IMR-90 (cell line): Measurements from ENCODE around the gene PRKN. TPM values are rescaled to one million over a fixed set of nuclear protein-coding genes. Genes with fewer than 3 reads are reported as not detected.

ENCODE experiments used
- ATAC-seq: fragments of 200-7000 bp; cut with Tn5 transposase; 2 replicates; pipeline ENCODE4 v1.9.1; 2020; ENCODE audit warnings: low read depth, mild to moderate bottlenecking, moderate library complexity
- BruUV-seq: library from RNA; stranded (reverse); fragments of 400-500 nt; replicated peaks from 2 replicates; lab custom pipeline; 2021; lab: Mats Ljungman, UMichigan
- CTCF ChIA-PET: fragments of 300-600 bp; formaldehyde crosslinking; extraction: SDS; loops from one replicate; lab custom pipeline; 2021; ENCODE audit warnings: antibody characterized with exemption; lab: Yijun Ruan, JAX
- POLR2A ChIA-PET: fragments of 300-600 bp; sonication (Branson Sonifier 250); formaldehyde crosslinking; loops from one replicate; lab custom pipeline; 2022; ENCODE audit warnings: antibody characterized with exemption; ENCODE audit not compliant: unreplicated experiment; lab: Charles Lee
- DNase-seq: peaks from one replicate; pipeline ENCODE4 v3.0.0; 2013
- H2AFZ ChIP-seq: replicated peaks from 2 replicates; pipeline ENCODE3; 2013; ENCODE audit warnings: low read length, mild to moderate bottlenecking; ENCODE audit not compliant: poor library complexity
- H2AK5ac ChIP-seq: 2 replicates; pipeline ENCODE4 v1.6.1; 2013; ENCODE audit warnings: low read depth, low read length, inconsistent platforms
- H2AK9ac ChIP-seq: replicated peaks from 2 replicates; pipeline ENCODE3; 2013; ENCODE audit warnings: mild to moderate bottlenecking, low read depth, low read length, moderate library complexity; ENCODE audit not compliant: poor library complexity
- H2BK120ac ChIP-seq: 2 replicates; pipeline ENCODE4 v1.6.1; 2013; ENCODE audit warnings: low read depth, low read length, inconsistent platforms
- H2BK15ac ChIP-seq: 3 replicates; pipeline ENCODE4 v1.6.1; 2013; ENCODE audit warnings: low read depth, low read length, inconsistent platforms
- H2BK20ac ChIP-seq: 2 replicates; pipeline ENCODE4 v1.6.1; 2013; ENCODE audit warnings: low read depth, mild to moderate bottlenecking, inconsistent platforms, low read length, moderate library complexity
- H2BK5ac ChIP-seq: 2 replicates; pipeline ENCODE4 v1.6.1; 2013; ENCODE audit warnings: mild to moderate bottlenecking, low read depth, low read length, inconsistent platforms; ENCODE audit not compliant: poor library complexity, severe bottlenecking
- H3K14ac ChIP-seq: replicated peaks from 2 replicates; pipeline ENCODE4 v1.6.1; 2013; ENCODE audit warnings: low read depth, low read length, inconsistent platforms
- H3K18ac ChIP-seq: 2 replicates; pipeline ENCODE4 v1.6.1; 2013; ENCODE audit warnings: low read depth, low read length, control low read depth
- H3K23ac ChIP-seq: 2 replicates; pipeline ENCODE4 v1.6.1; 2013; ENCODE audit warnings: low read depth, low read length, inconsistent platforms
- H3K27ac ChIP-seq: 2 replicates; pipeline ENCODE4 v1.5.1; 2013; ENCODE audit warnings: mild to moderate bottlenecking, control low read depth, low read length; ENCODE audit not compliant: insufficient read depth
- H3K27me3 ChIP-seq: 2 replicates; pipeline ENCODE4 v1.6.1; 2013; ENCODE audit warnings: low read length; ENCODE audit not compliant: control insufficient read depth, insufficient read depth
- H3K36me3 ChIP-seq: 2 replicates; pipeline ENCODE4 v1.6.1; 2013; ENCODE audit warnings: low read length, mixed read lengths; ENCODE audit not compliant: control insufficient read depth, insufficient read depth
- H3K4ac ChIP-seq: 2 replicates; pipeline ENCODE4 v1.6.1; 2013; ENCODE audit warnings: low read depth, low read length, inconsistent platforms
- H3K4me1 ChIP-seq: 2 replicates; pipeline ENCODE4 v1.6.1; 2013; ENCODE audit warnings: low read length, mixed read lengths; ENCODE audit not compliant: control insufficient read depth, insufficient read depth
- H3K4me2 ChIP-seq: 2 replicates; pipeline ENCODE4 v1.6.1; 2013; ENCODE audit warnings: low read depth, mild to moderate bottlenecking, control low read depth, low read length, moderate library complexity
- H3K4me3 ChIP-seq: 2 replicates; pipeline ENCODE4 v1.5.1; 2013; ENCODE audit warnings: low read depth, mild to moderate bottlenecking, control low read depth, low read length, moderate library complexity; ENCODE audit not compliant: insufficient read depth
- H3K56ac ChIP-seq: 2 replicates; pipeline ENCODE4 v1.6.1; 2013; ENCODE audit warnings: low read length, inconsistent platforms; ENCODE audit not compliant: insufficient read depth; ENCODE audit errors: extremely low read depth
- H3K79me1 ChIP-seq, 2 experiments: 2 replicates each; pipeline ENCODE4 v1.6.1; 2013; ENCODE audit warnings: low read length in 2 of 2, inconsistent platforms in 1 of 2, low read depth in 1 of 2
- H3K9ac ChIP-seq: 2 replicates; pipeline ENCODE4 v1.6.1; 2013; ENCODE audit warnings: low read depth, low read length, control low read depth
- H3K9me1 ChIP-seq: 2 replicates; pipeline ENCODE4 v1.6.1; 2013; ENCODE audit warnings: low read length, inconsistent platforms; ENCODE audit not compliant: insufficient read depth
- H3K9me3 ChIP-seq: 2 replicates; pipeline ENCODE4 v1.6.1; 2013; ENCODE audit warnings: low read length; ENCODE audit not compliant: control insufficient read depth, insufficient read depth
- H4K20me1 ChIP-seq: 2 replicates; pipeline ENCODE4 v1.6.1; 2013; ENCODE audit warnings: low read length, inconsistent platforms; ENCODE audit not compliant: insufficient read depth
- H4K5ac ChIP-seq: 2 replicates; pipeline ENCODE4 v1.6.1; 2013; ENCODE audit warnings: mild to moderate bottlenecking, low read depth, low read length, control low read depth
- H4K8ac ChIP-seq, 2 experiments: 2 replicates each; pipeline ENCODE4 v1.6.1; 2013; ENCODE audit warnings: low read depth in 2 of 2, low read length in 2 of 2, control low read depth in 1 of 2, inconsistent platforms in 1 of 2
- H4K91ac ChIP-seq: 2 replicates; pipeline ENCODE4 v1.6.1; 2013; ENCODE audit warnings: low read depth, low read length, inconsistent platforms; ENCODE audit not compliant: insufficient read depth
- CEBPB ChIP-seq: IDR thresholded peaks from 2 replicates; pipeline ENCODE4 v1.6.1; 2012; ENCODE audit warnings: low read depth, low read length, improper control_type of control experiment
- CHD1 ChIP-seq: IDR thresholded peaks from 2 replicates; pipeline ENCODE4 v1.6.1; 2012; ENCODE audit warnings: low read depth, low read length, improper control_type of control experiment
- FOS ChIP-seq: fragments of 150-350 bp; IDR thresholded peaks from 2 replicates; pipeline ENCODE4 v1.6.1; 2016; ENCODE audit warnings: low read depth, low read length
- MAFK ChIP-seq: IDR thresholded peaks from 2 replicates; pipeline ENCODE4 v1.6.1; 2012; ENCODE audit warnings: low read depth, low read length, improper control_type of control experiment
- MAZ ChIP-seq: IDR thresholded peaks from 2 replicates; pipeline ENCODE4 v1.6.1; 2012; ENCODE audit warnings: low read depth, mild to moderate bottlenecking, low read length, improper control_type of control experiment, moderate library complexity, borderline replicate concordance
- MXI1 ChIP-seq: IDR thresholded peaks from 2 replicates; pipeline ENCODE4 v1.6.1; 2012; ENCODE audit warnings: low read depth, mild to moderate bottlenecking, low read length, moderate library complexity, borderline replicate concordance
- NFE2L2 ChIP-seq: fragments of 150-350 bp; IDR thresholded peaks from 2 replicates; pipeline ENCODE4 v1.6.1; 2016; ENCODE audit warnings: low read depth, mild to moderate bottlenecking, low read length
- POLR2A ChIP-seq: IDR thresholded peaks from 2 replicates; pipeline ENCODE4 v1.6.1; 2012; ENCODE audit warnings: mild to moderate bottlenecking, low read depth, low read length
- RCOR1 ChIP-seq: IDR thresholded peaks from 2 replicates; pipeline ENCODE4 v1.6.1; 2012; ENCODE audit warnings: mild to moderate bottlenecking, low read length, improper control_type of control experiment; ENCODE audit not compliant: insufficient replicate concordance
- RFX5 ChIP-seq: IDR thresholded peaks from 2 replicates; pipeline ENCODE4 v1.8.0; 2012; ENCODE audit warnings: low read depth, mild to moderate bottlenecking, low read length, moderate library complexity
- SMC3 ChIP-seq: fragments of 150-350 bp; IDR thresholded peaks from 2 replicates; pipeline ENCODE4 v1.6.1; 2016; ENCODE audit warnings: low read depth, mild to moderate bottlenecking, antibody characterized with exemption, low read length, moderate library complexity
- WGBS, 2 experiments: methylation state at CpG; one replicate each; pipeline versions ENCODE4 v1.1.5 to v1.1.7; 2013; ENCODE audit warnings: missing lambda C conversion rate in 2 of 2; ENCODE audit not compliant: insufficient read length in 1 of 2; ENCODE audit errors: extremely low coverage in 2 of 2; 5-methylcytosine and 5-hydroxymethylcytosine counted together
- dilution Hi-C: fragments of 300-500 bp; cut with HindIII; formaldehyde crosslinking; loops from one replicate; pipeline ENCODE4 v1.14.3; 2018; ENCODE audit warnings: low sequenced_read_pairs; ENCODE audit not compliant: unreplicated experiment
- in situ Hi-C: fragments of 300-500 bp; cut with MboI; formaldehyde crosslinking; loops from 3 replicates; pipeline ENCODE4 v1.14.3; 2019; ENCODE audit warnings: low sequenced_read_pairs, inconsistent platforms, mixed read lengths
- intact Hi-C: fragments of 100-400 bp; cut with micrococcal nuclease; formaldehyde crosslinking; loops from 2 replicates; pipeline ENCODE4 v1.10.0; 2022
- polyA plus RNA-seq, 3 experiments: library from polyadenylated mRNA; depleted of rRNA; stranded (reverse); fragments of >200 nt; gene quantifications; 2 replicates each; pipeline ENCODE4 v1.2.3, GENCODE V29; 2012; ENCODE audit warnings: low replicate concordance in 1 of 3
- total RNA-seq: library from RNA; depleted of rRNA; stranded (reverse); fragments of >200 nt; gene quantifications from 2 replicates; pipeline ENCODE4 v1.2.3, GENCODE V29; 2012
- TF ChIP-seq, protein P1 (sequence below): fragments of 150-350 bp; IDR thresholded peaks from 2 replicates; pipeline ENCODE4 v1.6.1; 2016; ENCODE audit warnings: low read depth, mild to moderate bottlenecking, low read length, moderate library complexity, borderline replicate concordance
- TF ChIP-seq, protein P2 (sequence below): fragments of 150-350 bp; IDR thresholded peaks from 2 replicates; pipeline ENCODE4 v1.6.1; 2017; ENCODE audit warnings: mild to moderate bottlenecking, antibody characterized with exemption, low read length, low read depth
- TF ChIP-seq, protein P3 (sequence below): conservative IDR thresholded peaks from 2 replicates; pipeline ENCODE4 v1.5.1; 2012; ENCODE audit warnings: mild to moderate bottlenecking, low read depth, low read length, improper control_type of control experiment

PRKN gene
- total and polyA plus RNA-seq, 2 of the 4 experiments (the other 2 are of a cell fraction), result 0.15 to 0.18 TPM

DNA sequence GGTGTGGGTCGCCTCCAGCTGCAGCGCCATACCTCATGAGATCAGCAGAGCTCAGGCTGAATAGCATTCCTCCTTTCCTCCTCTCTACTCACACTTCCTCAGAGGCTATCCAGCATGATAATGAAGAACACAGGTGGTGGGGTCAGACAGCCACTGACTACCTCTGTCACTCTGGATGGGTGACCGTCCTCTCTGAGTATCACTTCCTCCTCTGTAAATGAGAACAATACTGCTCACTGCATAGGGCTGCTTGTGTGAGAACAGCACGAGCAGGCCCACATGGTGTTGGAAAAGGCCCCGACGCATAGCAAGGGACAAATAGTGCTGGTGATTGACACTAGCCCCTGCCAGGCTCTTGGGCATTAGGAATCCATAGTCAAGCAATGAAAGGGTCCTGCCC is 239.1 kb downstream of the PRKN start:
- H3K79me1 ChIP-seq, result no peaks in the 10 kb centered on the region
- H3K4ac ChIP-seq, result no peak overlapping the region
- H2AFZ ChIP-seq, result no peak overlapping the region
- ChIA-PET POLR2A (no interaction called here), CTCF (no interaction called here)
- no TSS peak for BruUV-seq
- H2AK9ac ChIP-seq, result no peak overlapping the region
- H3K4me2 ChIP-seq, result no peak overlapping the region
- no peak overlapping the region for H3K9ac ChIP-seq
- H3K27me3 ChIP-seq, result no peaks in the 10 kb centered on the region
- TF ChIP-seq CEBPB, result no peak
- no peak for TF ChIP-seq RFX5
- TF ChIP-seq, protein P1, sequence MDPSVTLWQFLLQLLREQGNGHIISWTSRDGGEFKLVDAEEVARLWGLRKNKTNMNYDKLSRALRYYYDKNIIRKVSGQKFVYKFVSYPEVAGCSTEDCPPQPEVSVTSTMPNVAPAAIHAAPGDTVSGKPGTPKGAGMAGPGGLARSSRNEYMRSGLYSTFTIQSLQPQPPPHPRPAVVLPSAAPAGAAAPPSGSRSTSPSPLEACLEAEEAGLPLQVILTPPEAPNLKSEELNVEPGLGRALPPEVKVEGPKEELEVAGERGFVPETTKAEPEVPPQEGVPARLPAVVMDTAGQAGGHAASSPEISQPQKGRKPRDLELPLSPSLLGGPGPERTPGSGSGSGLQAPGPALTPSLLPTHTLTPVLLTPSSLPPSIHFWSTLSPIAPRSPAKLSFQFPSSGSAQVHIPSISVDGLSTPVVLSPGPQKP, result no peak
- no peak for TF ChIP-seq POLR2A
- no peak for TF ChIP-seq SMC3
- TF ChIP-seq CHD1, result no peak
- no peak for TF ChIP-seq FOS
- TF ChIP-seq, protein P2, sequence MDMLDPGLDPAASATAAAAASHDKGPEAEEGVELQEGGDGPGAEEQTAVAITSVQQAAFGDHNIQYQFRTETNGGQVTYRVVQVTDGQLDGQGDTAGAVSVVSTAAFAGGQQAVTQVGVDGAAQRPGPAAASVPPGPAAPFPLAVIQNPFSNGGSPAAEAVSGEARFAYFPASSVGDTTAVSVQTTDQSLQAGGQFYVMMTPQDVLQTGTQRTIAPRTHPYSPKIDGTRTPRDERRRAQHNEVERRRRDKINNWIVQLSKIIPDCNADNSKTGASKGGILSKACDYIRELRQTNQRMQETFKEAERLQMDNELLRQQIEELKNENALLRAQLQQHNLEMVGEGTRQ, result no peak
- no peak for TF ChIP-seq MAZ
- TF ChIP-seq MXI1, result no peak
- TF ChIP-seq NFE2L2, result no peak
- TF ChIP-seq MAFK, result no peak
- TF ChIP-seq RCOR1, result no peak
- TF ChIP-seq, protein P3, sequence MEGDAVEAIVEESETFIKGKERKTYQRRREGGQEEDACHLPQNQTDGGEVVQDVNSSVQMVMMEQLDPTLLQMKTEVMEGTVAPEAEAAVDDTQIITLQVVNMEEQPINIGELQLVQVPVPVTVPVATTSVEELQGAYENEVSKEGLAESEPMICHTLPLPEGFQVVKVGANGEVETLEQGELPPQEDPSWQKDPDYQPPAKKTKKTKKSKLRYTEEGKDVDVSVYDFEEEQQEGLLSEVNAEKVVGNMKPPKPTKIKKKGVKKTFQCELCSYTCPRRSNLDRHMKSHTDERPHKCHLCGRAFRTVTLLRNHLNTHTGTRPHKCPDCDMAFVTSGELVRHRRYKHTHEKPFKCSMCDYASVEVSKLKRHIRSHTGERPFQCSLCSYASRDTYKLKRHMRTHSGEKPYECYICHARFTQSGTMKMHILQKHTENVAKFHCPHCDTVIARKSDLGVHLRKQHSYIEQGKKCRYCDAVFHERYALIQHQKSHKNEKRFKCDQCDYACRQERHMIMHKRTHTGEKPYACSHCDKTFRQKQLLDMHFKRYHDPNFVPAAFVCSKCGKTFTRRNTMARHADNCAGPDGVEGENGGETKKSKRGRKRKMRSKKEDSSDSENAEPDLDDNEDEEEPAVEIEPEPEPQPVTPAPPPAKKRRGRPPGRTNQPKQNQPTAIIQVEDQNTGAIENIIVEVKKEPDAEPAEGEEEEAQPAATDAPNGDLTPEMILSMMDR, result no peak
- no peak overlapping the region for H2BK15ac ChIP-seq
- intact Hi-C loops, result no loop called here
- no peaks in the 10 kb centered on the region for H3K9me1 ChIP-seq
- no peaks in the 10 kb centered on the region for H4K20me1 ChIP-seq
- DNase-seq (no peak), ATAC-seq (no peak)
- H3K36me3 ChIP-seq, result no peaks in the 10 kb centered on the region
- H4K8ac ChIP-seq, result no peak overlapping the region
- no peak overlapping the region for H3K4me3 ChIP-seq
- H4K91ac ChIP-seq, result no peak overlapping the region
- H4K5ac ChIP-seq, result no peak overlapping the region
- no peak overlapping the region for H2BK120ac ChIP-seq
- no peak overlapping the region for H2AK5ac ChIP-seq
- no peak overlapping the region for H2BK5ac ChIP-seq
- H2BK20ac ChIP-seq, result no peak overlapping the region
- H3K18ac ChIP-seq, result no peak overlapping the region
- H3K23ac ChIP-seq, result no peak overlapping the region
- peaks cover 26% of the 10 kb centered on the region for H3K9me3 ChIP-seq
- no peaks in the 10 kb centered on the region for H3K4me1 ChIP-seq
- no peak overlapping the region for H3K14ac ChIP-seq
- no CpG with 5 or more reads among the region's 6 CpGs for WGBS, 2 experiments
- H3K27ac ChIP-seq, result no peak overlapping the region
- in situ Hi-C loops, result no loop called here
- H3K56ac ChIP-seq, result no peak overlapping the region
- dilution Hi-C loops, result no loop called here
